Smooth muscle cell (in vitro differentiated cells): ENCODE data around the gene WNT8B. TPM values are rescaled to one million over a fixed set of nuclear protein-coding genes. Genes with fewer than 3 reads are reported as not detected.

Source experiments
- DNase-seq: peaks from one replicate; lab custom pipeline; 2025; ENCODE audit not compliant: unreplicated experiment; lab: John Stamatoyannopoulos, UW
- H2AFZ ChIP-seq: fragments of 200-600 bp; sonication (generic); 2 replicates; pipeline ENCODE4 v1.6.0; 2016; ENCODE audit warnings: antibody characterized with exemption, low read depth, mild to moderate bottlenecking
- H3F3A ChIP-seq: fragments of 200-600 bp; sonication (generic); 2 replicates; pipeline ENCODE4 v1.6.0; 2017; ENCODE audit warnings: antibody characterized with exemption, low read depth
- H3K27ac ChIP-seq: fragments of 200-600 bp; sonication (generic); 2 replicates; pipeline ENCODE4 v1.5.1; 2016; ENCODE audit warnings: low read depth, mild to moderate bottlenecking
- H3K27me3 ChIP-seq: fragments of 200-600 bp; sonication (generic); 2 replicates; pipeline ENCODE4 v1.6.1; 2016; ENCODE audit warnings: low read depth, mild to moderate bottlenecking
- H3K36me3 ChIP-seq: fragments of 200-600 bp; sonication (generic); 2 replicates; pipeline ENCODE4 v1.5.1; 2016; ENCODE audit warnings: low read depth
- H3K4me1 ChIP-seq: fragments of 200-600 bp; sonication (generic); 2 replicates; pipeline ENCODE4 v1.5.1; 2016; ENCODE audit warnings: low read depth
- H3K4me2 ChIP-seq: fragments of 200-600 bp; sonication (generic); 2 replicates; pipeline ENCODE4 v1.6.0; 2016; ENCODE audit warnings: mild to moderate bottlenecking
- H3K4me3 ChIP-seq: fragments of 200-600 bp; sonication (generic); 2 replicates; pipeline ENCODE4 v1.5.1; 2016; ENCODE audit warnings: mild to moderate bottlenecking
- H3K79me2 ChIP-seq: fragments of 200-600 bp; sonication (generic); 2 replicates; pipeline ENCODE4 v1.6.0; 2016; ENCODE audit warnings: low read depth, mild to moderate bottlenecking
- H3K9ac ChIP-seq: fragments of 200-600 bp; sonication (generic); 2 replicates; pipeline ENCODE4 v1.6.0; 2016; ENCODE audit warnings: low read depth
- H3K9me3 ChIP-seq: fragments of 200-600 bp; sonication (generic); replicated peaks from 2 replicates; pipeline ENCODE4 v1.5.1; 2016; ENCODE audit warnings: low read depth
- H4K20me1 ChIP-seq: fragments of 200-600 bp; sonication (generic); 2 replicates; pipeline ENCODE4 v1.6.0; 2016; ENCODE audit warnings: low read depth
- CTCF ChIP-seq: fragments of 200-600 bp; sonication (generic); IDR thresholded peaks from 2 replicates; pipeline ENCODE4 v1.5.1; 2017; ENCODE audit warnings: borderline replicate concordance, mild to moderate bottlenecking, antibody characterized with exemption; ENCODE audit not compliant: insufficient read depth, poor library complexity, severe bottlenecking
- WGBS: methylation state at CpG from one replicate; pipeline ENCODE4 v1.1.7; 2016; ENCODE audit warnings: low lambda C conversion rate; 5-methylcytosine and 5-hydroxymethylcytosine counted together
- polyA plus RNA-seq: library from polyadenylated mRNA; unstranded; fragments of >200 nt; fragmentation: Nextera tagmentation; extraction: Ambion mirVana; gene quantifications from 2 replicates; pipeline ENCODE4 v1.2.1, GENCODE V29; 2016
- total RNA-seq: library from RNA; depleted of rRNA; stranded (reverse); fragments of >200 nt; gene quantifications from 2 replicates; pipeline ENCODE4 v1.2.3, GENCODE V29; 2014

Gene WNT8B
- total and polyA plus RNA-seq, 2 experiments from 2014 or later = not detected

- Histone ChIP-seq H3K9ac (no peak overlapping the region), H2AFZ (no peak overlapping the region), H3K4me1 (peaks cover 10% of the 10 kb centered on the region), H3F3A (no peaks in the 10 kb centered on the region), H4K20me1 (peaks cover 18% of the 10 kb centered on the region), H3K27ac (no peak overlapping the region), H3K4me2 (no peak overlapping the region), H3K27me3 (peaks cover 8% of the 10 kb centered on the region), H3K79me2 (peaks cover 22% of the 10 kb centered on the region), H3K36me3 (peaks cover 6% of the 10 kb centered on the region), H3K9me3 (no peaks in the 10 kb centered on the region), H3K4me3 (no peak overlapping the region)
- no peak for TF ChIP-seq CTCF
- WGBS = 88% methylated on average over 2 of the region's 2 CpGs
- DNase-seq = no peak
These were observed 61.8 kb downstream of the WNT8B start for GRCh38 chr10:100524638-100525037.

GRCh38 chr10:100528123-100528886, 65.5 kb downstream of the WNT8B start:
- peaks cover 9% of the 10 kb centered on the region for H4K20me1 ChIP-seq
- H3K27me3 ChIP-seq = no peaks in the 10 kb centered on the region
- DNase-seq = no peak
- no peaks in the 10 kb centered on the region for H3F3A ChIP-seq
- H3K79me2 ChIP-seq = peaks cover 23% of the 10 kb centered on the region
- WGBS = 83% methylated on average over 7 of the region's 7 CpGs
- peaks cover 5% of the 10 kb centered on the region for H3K36me3 ChIP-seq
- H3K4me3 ChIP-seq = peak overlapping the region; percentile 86
- no peak overlapping the region for H3K27ac ChIP-seq
- peaks cover 10% of the 10 kb centered on the region for H3K4me1 ChIP-seq
- TF ChIP-seq CTCF = no peak
- H3K9me3 ChIP-seq = no peaks in the 10 kb centered on the region
- H3K4me2 ChIP-seq = peak overlapping the region; percentile 96
- peak overlapping the region; percentile 74 for H3K9ac ChIP-seq
- H2AFZ ChIP-seq = no peak overlapping the region

GRCh38 chr10:100528921-100529474, 66.2 kb downstream of the WNT8B start:
- Histone ChIP-seq H3K79me2 (peaks cover 23% of the 10 kb centered on the region), H3K27me3 (no peaks in the 10 kb centered on the region), H3K4me1 (peaks cover 10% of the 10 kb centered on the region), H4K20me1 (peaks cover 9% of the 10 kb centered on the region), H3K9ac (peak overlapping the region; percentile 74), H3K4me3 (peak overlapping the region; percentile 86), H3F3A (no peaks in the 10 kb centered on the region), H3K27ac (no peak overlapping the region), H3K4me2 (peak overlapping the region; percentile 96), H3K36me3 (no peaks in the 10 kb centered on the region), H2AFZ (peak overlapping the region; percentile 90), H3K9me3 (no peaks in the 10 kb centered on the region)
- DNase-seq = no peak
- WGBS = 16% methylated on average over 18 of the region's 18 CpGs
- TF ChIP-seq CTCF = no peak
